ENCODE results near the gene FDPS.

DNA sequence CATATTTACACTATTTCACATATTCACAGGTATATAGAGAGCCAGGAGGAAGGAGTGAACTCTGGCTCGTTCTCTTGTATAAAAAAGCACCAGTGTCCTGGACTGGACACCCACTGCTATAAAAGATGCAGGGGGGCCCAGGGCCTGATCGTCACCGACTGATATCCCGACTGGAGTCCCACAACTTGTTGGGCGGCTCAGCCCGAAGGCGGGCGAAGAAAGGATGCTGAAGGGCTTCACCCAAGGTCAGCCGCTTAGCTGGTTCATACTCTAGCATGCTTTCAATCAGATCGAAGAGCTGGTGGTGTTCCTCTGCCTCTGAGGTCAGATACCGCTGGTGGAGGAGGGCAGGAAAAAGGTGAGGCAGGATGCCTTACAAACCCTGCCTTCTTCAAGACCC, 45.6 kb upstream of the FDPS start:
- no peak for TF ChIP-seq CTCF (IDR thresholded peaks at IDR 0.05; ENCODE audit: low read depth, low read length, poor library complexity, severe bottlenecking)
- no peak for TF ChIP-seq EZH2phosphoT487 (IDR thresholded peaks at IDR 0.05; ENCODE audit: borderline replicate concordance, low read length)
